Thoracic aorta (tissue), 2 donors: ENCODE measurements around the gene KRTAP25-1. TPM values are rescaled to one million over a fixed set of nuclear protein-coding genes. Genes with fewer than 3 reads are reported as not detected.

Source experiments
- ATAC-seq: fragments of 150-250 bp; one replicate; pipeline ENCODE4 v1.8.0; 2017; ENCODE audit warnings: low read depth; ENCODE audit not compliant: insufficient number of reproducible peaks, low FRiP score
- DNase-seq: peaks from one replicate; pipeline ENCODE4 v3.0.0-alpha.2; 2020; ENCODE audit warnings: low spot score
- H3K27ac ChIP-seq, 2 donors: fragments of 200-600 bp; sonication (generic); 1 replicate in 1 of 2; 2 replicates in 1 of 2; pipeline ENCODE4 v1.5.1; 2016; ENCODE audit warnings: mild to moderate bottlenecking in 2 of 2, moderate library complexity in 2 of 2
- H3K27me3 ChIP-seq: fragments of 200-600 bp; sonication (generic); replicated peaks from 2 replicates; pipeline ENCODE4 v1.6.0; 2016; ENCODE audit warnings: mild to moderate bottlenecking; ENCODE audit not compliant: insufficient read depth
- H3K36me3 ChIP-seq: fragments of 200-600 bp; sonication (generic); one replicate; pipeline ENCODE4 v1.5.1; 2016
- H3K4me1 ChIP-seq, 2 donors: fragments of 200-600 bp; sonication (generic); 1 replicate in 1 of 2; 2 replicates in 1 of 2; pipeline versions ENCODE4 v1.5.1 to v1.6.0; 2016; ENCODE audit warnings: low read depth in 2 of 2, mild to moderate bottlenecking in 1 of 2; ENCODE audit not compliant: control insufficient read depth in 1 of 2
- H3K4me3 ChIP-seq: fragments of 200-600 bp; sonication (generic); 2 replicates; pipeline ENCODE4 v1.5.1; 2016; ENCODE audit warnings: mild to moderate bottlenecking
- H3K9me3 ChIP-seq: fragments of 200-600 bp; sonication (generic); 2 replicates; pipeline ENCODE4 v1.5.1; 2016
- CTCF ChIP-seq: fragments of 200-600 bp; sonication (generic); IDR thresholded peaks from one replicate; pipeline ENCODE4 v1.5.1; 2019; ENCODE audit warnings: antibody characterized with exemption
- total RNA-seq, 2 donors: library from RNA; depleted of rRNA; stranded (reverse); fragments of >200 nt; gene quantifications; one replicate each; pipeline versions ENCODE4 v1.1.0 to v1.2.3, GENCODE V29; 2016

KRTAP25-1 gene
- total RNA-seq, 2 donors from 2014 or later, result not detected

DNA sequence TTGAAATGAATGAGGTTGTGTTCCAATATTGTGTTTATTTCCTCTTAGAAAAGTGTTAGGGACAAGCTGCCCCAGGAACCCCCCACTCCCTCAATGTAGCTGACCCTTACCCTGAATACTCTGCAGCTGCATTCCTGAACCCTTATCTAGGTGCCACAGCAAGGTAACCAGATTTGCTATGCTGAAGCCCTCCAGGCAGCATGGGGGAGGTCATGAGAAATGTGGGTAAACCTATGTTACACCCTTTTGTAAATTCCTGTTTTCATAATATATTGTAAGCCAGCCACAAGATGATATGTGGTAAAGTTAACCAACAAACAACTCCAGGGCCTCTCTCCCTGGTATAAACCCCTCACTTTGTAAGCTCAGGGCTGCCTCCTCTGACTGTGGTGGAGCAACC is 45.6 kb downstream of the KRTAP25-1 start:
- H3K4me1 ChIP-seq, result no peaks in the 10 kb centered on the region
- ATAC-seq (no peak), DNase-seq (no peak)
- H3K9me3 ChIP-seq, result no peaks in the 10 kb centered on the region
- no peak for TF ChIP-seq CTCF
- no peak overlapping the region for H3K4me3 ChIP-seq
- H3K36me3 ChIP-seq, result no peaks in the 10 kb centered on the region
- H3K27ac ChIP-seq, result no peak overlapping the region
- H3K27me3 ChIP-seq, result no peaks in the 10 kb centered on the region

- no peak for ATAC-seq
- Histone ChIP-seq H3K4me1 (no peaks in the 10 kb centered on the region), H3K27ac (no peak overlapping the region), H3K27me3 (no peaks in the 10 kb centered on the region), H3K4me3 (no peak overlapping the region), H3K36me3 (no peaks in the 10 kb centered on the region), H3K9me3 (no peaks in the 10 kb centered on the region)
- DNase-seq, result no peak
- TF ChIP-seq CTCF, result no peak
These were observed 48.7 kb downstream of the KRTAP25-1 start for GRCh38 chr21:30240661-30241060.

Other genes with a start within 250 kb of the KRTAP25-1 start
- gene CLDN17, start 122.7 kb downstream of the KRTAP25-1 start, total RNA-seq, result not detected
- gene CLDN8, start 73.4 kb downstream of the KRTAP25-1 start, total RNA-seq, result not detected
- not detected for gene KRTAP24-1, start 6.6 kb downstream of the KRTAP25-1 start, total RNA-seq
- not detected for gene KRTAP26-1, start 30.8 kb upstream of the KRTAP25-1 start, total RNA-seq
- not detected for gene KRTAP27-1, start 48.2 kb upstream of the KRTAP25-1 start, total RNA-seq
- gene KRTAP23-1, start 59.1 kb upstream of the KRTAP25-1 start, total RNA-seq, result not detected
- not detected for gene KRTAP13-2, start 82.8 kb upstream of the KRTAP25-1 start, total RNA-seq
- gene KRTAP13-1, start 106.5 kb upstream of the KRTAP25-1 start, total RNA-seq, result not detected
- not detected for gene KRTAP13-3, start 136.4 kb upstream of the KRTAP25-1 start, total RNA-seq
- gene KRTAP13-4, start 140.7 kb upstream of the KRTAP25-1 start, total RNA-seq, result not detected
- gene KRTAP15-1, start 150.8 kb upstream of the KRTAP25-1 start, total RNA-seq, result not detected
- gene KRTAP19-1, start 190.9 kb upstream of the KRTAP25-1 start, total RNA-seq, result not detected
- not detected for gene KRTAP19-2, start 197.9 kb upstream of the KRTAP25-1 start, total RNA-seq
- not detected for gene KRTAP19-3, start 202.5 kb upstream of the KRTAP25-1 start, total RNA-seq
- gene KRTAP19-4, start 207.7 kb upstream of the KRTAP25-1 start, total RNA-seq, result not detected
- not detected for gene KRTAP19-5, start 212.6 kb upstream of the KRTAP25-1 start, total RNA-seq